HG02759 (cell line): ENCODE results near the gene SECISBP2.

Experiments used
- ATAC-seq: cut with Tn5 transposase; IDR thresholded peaks from one replicate; pipeline ENCODE4 v1.9.1; 2021; ENCODE audit warnings: mild to moderate bottlenecking, moderate library complexity; ENCODE audit not compliant: unreplicated experiment

Gene SECISBP2

DNA sequence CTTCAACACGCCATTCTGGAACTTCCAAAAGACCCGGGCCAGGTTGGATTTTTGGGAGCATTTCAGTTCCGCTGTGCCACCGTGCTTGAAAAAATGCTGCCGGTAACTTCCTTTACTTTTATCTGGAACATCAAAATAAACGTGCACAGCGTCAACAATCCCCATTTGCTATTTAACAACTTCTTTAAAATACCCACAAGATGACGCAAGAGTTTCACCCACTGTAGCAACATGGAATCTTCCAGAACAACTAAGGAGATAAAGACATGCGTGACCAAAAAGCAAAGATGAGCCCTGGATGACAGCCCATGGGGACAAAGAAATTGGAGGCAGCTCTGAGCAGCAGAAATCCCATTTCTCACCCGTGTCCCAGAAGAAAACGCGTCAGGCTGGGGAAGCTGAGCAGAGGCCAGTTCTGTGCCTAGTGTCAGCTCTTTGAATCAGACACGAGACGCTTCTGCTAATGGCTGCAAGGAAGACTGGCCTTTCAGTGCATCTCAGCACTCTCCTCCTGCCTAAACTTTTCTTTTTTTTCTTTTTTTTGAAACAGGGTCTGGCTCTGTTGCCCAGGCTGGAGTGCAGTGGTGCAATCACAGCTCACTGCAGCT lies 61.3 kb downstream of the SECISBP2 start:
- no peak for ATAC-seq

DNA sequence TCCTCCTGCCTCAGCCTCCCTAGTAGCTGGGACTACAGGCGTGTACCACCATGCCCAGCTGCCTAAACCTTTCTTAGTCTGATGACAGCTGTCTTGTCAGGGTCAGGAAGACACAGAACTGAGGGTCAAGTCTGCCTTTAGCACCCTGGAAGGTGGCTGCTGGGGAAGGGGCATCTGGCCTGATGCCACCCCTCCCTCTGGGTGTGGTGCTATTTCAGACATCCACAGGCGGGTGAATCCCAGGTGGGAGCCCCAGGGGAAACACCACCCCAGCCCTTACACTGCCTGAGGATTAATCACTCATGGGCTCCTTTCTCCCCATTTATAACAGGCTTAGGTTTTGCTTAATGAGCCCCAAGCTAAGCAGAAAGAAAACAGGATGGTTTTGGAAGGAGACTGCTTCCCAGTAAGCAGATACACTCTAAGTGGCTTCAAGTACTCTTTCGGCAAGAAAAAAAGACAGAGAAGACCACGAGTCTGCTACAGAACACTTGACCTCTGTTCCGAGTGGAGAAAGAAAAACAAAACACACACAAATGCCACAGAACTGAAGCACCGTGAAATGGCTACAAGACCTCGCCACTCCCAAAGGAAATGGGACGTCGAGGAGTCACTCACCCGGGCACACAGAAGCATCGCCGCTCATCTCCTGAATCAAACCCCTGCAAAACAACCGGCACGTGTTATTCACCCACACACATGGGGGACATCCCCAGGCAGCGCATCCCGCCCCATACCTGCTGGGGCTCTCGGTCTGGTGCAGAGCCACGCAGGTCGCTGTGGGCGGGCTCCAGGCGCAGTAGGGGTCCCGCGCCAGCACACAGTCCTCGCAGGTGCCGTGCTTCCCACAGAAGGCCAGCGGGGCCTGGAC lies 62.4 kb downstream of the SECISBP2 start:
- ATAC-seq, result no peak

DNA sequence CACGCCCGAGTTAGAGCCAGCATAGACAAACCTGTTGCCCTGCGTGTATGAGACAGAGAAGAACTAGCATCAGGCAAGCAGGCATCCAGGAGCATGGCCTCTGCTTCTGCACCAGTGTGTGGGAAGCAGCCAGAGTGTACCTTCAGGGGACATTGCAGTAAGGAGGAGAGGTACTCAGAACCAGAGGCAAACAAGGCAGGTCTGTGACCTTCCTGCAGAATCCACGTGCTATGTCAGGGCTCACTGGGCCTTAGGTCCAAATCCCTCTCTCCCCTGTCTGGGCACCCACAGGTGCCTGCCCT lies 63.0 kb downstream of the SECISBP2 start:
- no peak for ATAC-seq

DNA sequence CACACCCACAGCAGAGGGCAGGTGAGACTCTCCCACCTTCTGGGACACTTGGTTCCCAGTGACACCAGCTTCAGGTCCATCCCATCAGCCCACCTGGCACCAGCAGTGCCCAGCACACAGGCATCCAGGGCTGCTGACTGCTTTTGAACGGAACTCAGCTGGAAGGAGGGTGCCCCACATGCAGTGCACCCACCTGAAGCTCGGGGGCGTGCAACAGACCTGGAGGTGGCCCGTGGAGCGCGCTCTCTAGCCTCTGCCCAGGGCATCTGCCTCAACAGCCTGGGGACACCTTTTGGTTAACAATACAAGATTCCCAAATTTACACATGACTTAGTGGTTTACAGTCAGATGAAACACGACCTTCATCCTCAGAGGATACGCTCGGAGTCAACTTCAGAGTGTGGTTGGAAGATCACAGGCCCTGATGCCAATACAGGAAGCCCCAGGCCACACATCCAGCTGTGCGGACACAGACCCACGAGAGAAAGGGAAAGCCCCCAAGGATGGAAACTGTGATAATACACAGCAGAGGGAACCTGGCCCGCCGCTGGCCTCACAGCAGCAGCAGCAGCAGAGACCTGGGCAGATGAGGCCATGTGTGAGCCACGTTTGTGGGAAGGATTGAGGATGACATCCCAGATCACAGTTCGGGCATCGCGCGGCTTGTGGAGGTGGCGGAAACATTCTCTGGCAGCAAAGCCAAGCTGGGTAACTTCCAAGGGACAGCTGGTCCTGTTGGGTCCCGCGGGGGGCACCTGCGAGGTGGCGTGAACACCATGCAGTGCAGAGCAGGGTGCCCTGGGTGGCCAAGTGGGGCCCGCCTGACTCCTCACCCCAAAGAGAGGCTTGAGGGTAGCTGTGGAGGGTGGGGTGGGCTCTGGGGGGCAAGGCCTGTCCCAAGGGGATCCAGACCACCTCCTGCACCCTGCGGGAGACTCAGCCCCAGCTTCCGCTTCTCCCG lies 64.0 kb downstream of the SECISBP2 start:
- no peak for ATAC-seq

DNA sequence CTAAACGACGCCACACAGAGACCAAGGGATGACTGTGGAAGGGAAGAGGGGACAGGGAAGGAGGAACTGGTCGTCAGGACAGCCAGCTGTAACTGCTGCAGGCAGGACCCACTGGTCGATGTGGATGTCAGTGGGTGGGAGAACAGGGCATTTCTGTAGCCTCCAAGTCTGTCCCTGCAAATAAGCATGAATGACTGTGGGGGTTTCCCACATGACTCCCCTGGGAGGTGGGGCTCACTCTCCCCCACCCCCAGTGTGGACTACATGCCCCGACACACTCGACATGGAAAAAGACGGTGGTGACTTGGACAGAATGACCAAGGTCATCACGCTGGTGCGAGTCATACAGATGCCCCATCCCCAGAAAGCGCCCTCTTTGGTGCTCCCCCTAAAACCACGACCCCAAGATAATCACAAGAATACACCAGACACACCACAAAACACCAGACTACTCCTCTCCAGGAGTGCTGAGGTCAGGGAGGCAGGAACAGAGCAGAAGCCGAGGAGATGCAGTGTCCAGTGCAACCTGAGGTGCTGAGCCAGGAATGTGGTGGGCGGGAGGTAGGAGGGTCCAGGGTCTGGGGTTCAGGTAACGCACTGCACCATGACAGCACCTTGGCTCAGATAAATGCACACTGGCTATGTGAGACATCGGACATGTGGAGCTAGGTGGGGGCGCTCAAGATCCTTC lies 64.9 kb downstream of the SECISBP2 start:
- ATAC-seq, result no peak

DNA sequence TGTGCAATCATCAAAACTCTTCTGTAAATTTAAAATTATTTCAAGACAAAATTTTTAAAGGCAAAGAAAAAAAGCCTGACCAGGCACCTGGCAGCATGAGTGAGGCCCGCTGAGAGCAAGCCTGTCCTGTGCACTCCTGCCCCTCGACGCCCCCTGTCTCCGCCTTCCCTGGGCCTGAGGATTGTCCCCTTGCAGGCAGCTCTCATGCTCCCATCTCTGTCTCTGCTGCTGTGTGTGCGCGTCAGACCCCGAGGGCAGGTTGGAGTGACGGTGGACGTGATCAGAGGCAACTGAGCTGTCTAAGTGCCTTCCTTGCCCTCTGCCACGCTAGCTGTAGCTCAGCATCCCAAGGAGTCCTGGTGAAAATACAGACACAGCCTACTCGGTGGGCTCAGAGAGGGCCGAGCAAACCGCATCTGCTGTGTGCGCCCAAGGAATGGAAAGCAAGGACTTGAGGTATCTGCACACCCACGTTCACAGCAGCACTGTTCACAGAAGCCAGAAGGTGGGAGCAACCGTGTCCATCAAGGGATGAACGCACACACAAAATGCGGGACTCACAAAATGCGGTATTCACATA lies 65.5 kb downstream of the SECISBP2 start:
- ATAC-seq, result no peak

DNA sequence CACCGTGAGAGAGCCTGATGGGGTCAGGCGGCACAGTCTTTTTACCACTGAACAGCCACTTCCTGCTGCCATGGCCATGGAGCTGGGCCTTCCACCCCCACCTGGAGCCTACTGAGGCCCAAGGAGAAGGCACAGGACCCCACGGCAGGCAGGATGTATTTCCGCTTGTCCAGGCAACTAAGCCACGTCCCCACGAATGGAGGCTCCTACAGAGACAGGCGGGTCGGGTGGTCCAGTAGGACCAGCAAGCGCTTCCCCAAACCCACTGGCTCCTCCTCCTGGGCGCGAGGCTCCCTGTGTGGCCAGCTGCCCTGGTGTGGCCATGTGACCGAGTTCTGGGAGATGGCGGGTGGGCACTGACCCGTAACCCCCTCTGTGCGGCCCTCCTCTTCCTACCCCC lies 66.5 kb downstream of the SECISBP2 start:
- ATAC-seq, result no peak

DNA sequence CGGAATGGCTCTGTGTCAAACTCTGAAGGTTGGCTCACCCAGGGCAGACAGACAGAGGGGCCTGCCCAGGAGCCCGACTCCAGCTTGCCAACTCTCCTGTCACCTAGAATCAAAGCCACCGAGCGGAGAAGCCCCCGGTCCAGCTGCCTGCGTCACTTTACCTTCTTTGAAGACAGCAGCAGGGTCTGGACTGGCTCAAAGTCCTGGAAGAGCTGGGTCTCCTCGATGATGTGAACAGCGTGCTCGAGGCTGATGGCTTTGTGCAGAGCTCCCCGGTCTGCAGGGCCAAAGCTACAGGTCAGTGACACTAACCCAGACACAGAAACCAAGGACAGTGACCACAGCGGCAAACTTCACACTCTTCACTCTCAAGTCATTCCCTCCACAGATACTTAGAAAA lies 67.9 kb downstream of the SECISBP2 start:
- no peak for ATAC-seq

DNA sequence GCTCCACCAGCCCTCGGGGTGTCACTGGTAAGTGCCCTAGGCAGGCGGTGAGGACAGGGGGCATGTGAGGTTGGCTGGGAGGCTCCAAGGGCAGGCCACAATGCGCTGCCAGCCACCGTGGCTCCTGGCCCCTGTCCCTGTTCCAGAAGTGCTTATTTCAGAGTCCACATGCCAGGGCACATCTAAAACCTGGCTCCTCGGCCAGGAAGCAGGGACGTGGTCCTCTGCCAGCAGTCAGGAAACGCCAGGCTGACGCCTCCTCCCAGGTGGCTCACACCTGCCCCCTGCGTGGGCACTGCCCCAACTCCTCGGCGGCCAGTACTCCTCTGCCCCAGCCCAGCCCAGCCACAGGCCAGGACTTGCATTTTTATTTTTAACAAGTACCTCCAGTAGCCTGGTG lies 68.5 kb downstream of the SECISBP2 start:
- ATAC-seq, result no peak

DNA sequence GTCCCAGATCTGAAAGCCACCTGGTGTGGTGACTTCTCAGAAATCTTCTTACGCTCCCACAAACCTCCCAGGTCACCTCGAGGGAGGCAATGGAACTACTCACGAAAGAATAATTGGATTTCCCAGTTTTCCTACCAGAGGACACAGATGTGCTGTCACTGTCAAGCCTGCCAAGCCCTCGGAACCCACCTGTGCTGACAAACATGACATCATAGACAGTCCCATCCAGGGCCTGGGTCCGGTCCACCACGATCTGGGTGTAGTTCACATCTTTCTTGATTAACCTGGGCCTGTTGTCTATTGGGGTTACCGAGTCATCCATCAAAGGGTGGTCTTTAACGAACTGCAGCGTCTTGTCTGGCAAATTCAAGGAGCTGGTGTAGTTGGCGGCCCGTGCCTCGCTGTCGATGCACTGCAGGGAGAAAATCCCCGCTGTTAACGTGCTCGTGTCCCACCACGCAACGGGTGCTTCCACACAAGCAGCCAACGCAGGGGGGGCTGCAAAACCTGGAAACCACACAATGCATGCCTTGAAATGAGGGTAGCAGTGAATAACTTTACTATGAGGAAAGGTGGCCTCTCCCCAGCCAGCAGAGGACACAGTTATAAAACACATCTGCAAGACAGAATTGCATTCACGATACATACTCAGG lies 69.0 kb downstream of the SECISBP2 start:
- no peak for ATAC-seq

DNA sequence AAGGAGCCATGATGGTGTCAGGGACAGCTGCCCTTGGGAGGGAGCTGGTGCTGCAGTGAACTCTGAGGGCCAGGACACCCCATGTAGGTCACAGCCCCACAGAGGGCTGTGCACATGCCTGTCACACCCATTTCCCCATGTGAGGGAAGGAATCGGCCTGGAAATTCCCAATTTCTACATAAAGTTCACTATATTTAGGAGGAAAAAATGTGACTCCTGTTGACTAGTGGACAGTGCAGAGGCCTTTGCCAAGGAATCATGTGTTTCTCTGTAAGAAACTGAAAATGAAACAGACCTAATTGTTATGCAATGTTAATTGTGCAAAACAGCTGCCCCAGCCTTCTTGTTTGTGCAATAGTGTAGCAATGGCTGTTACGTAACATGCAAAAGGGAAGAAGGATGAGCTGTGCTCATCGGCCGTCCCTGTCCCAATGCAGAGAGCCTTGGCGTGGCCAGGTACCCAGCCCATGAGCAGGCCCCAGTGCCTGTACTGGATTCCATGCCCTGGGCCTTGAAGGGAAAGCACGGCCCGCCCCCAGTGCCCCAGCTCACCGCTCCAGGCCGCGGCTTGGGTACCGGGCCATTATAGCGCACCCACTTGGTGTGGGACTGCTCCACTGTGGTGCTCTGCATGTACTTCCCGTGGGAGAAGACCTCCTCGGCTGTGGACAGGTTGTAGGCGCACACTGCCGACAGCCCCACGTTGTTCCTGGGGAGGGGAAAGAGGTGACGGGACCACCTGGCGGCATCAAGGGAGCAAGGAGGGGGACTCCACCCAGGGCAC lies 70.0 kb downstream of the SECISBP2 start:
- ATAC-seq, result no peak

DNA sequence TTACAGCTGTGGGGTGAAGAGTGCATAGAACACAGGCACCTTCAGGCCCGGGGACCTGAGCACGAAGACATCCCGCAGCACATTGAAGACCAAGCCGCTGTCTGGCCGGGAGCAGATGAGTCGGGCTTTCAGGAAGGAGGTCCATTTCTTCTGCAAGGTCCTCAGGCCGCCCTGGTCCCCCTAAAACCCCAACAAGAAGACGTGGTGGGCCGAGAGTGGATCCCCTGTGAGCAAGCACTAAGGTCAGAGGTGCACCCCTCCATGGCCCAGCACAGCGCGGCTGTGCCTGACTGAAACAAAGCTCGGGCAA lies 70.5 kb downstream of the SECISBP2 start:
- ATAC-seq, result no peak

DNA sequence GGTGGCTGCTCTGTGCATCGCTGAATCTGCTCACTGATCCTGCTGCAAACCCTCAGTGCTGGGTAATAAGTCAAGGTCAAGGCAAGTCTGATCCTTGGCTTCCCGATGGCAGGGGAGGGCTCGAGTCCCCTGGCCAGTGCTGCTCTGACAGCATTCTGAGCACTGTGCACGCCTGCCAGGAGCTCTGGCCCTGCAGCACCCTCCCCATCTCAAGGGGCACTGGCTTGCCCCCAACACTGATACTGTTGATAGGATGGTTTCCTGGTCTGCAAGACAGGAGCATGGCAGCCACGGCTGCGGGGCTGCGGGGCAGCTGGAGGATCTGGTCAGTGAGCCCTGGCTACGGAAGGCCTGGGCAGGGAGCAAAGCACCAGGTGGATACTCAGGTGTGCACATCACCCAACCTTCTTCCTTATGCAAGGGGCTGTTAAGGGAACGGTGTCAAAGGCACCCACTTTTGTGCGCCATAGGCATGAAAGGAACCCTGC lies 71.8 kb downstream of the SECISBP2 start:
- ATAC-seq, result no peak

DNA sequence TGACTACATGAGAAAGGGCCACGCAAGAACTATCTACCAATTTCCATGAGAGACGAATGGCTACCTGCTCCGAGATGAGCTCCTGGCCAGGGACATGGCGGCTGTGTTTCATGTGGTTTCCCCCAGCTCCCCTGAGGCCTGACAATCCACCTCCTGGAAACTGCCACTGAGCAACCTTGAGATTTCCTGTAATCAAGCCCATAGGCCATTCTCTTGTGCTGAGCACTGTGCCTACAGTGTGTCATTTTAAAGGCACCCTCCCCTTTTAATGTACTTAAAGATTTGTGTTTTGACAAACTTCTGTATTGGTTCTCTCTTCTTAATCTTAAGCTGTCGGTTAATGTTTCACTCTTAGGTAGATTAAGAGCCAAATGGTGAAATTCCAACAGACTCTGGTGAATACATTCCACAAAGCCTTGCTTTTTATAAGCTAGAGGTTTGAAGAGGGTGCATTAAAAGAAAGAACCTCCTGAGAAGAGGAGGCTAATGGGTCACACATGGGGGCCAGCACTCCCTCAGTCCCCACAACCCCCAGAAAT lies 72.3 kb downstream of the SECISBP2 start:
- no peak for ATAC-seq

DNA sequence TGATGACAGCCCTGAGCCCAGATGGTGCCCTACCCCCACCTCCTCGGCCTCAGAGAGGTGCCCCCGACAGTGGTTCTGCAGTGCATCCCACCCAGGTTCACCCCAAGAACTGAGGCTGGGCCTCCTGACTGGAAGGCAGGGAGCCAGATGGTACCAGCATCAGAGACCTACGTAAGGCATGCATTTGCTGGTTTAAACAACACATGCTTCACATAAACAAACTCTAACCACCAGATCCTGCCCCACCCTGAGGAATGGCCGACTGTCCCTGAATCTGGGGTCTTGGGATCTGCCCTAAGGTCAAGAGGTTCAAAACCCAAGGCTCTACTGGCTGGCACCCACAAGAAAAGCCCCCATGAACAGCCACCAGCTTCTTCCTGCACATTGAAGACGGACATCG lies 73.3 kb downstream of the SECISBP2 start:
- ATAC-seq, result no peak

DNA sequence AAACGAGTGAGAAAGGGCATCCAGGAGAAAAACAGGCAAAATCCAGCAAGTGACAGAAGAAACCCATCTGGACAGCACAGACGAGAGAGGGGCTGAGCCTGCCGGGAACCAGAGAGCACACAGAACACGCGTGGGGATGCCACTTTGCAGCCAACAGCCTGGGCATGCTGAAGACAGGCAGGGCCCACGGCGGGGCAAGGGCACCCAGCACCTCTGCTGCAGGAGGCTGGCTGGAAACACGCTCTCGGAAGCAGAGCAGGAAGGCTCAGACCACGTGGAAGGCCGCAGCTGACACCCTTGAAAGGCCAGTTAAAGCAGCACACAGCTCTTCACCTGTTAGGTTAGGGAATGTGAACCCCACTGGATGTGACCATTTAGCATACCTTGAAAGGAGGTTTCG lies 76.1 kb downstream of the SECISBP2 start:
- ATAC-seq, result no peak

DNA sequence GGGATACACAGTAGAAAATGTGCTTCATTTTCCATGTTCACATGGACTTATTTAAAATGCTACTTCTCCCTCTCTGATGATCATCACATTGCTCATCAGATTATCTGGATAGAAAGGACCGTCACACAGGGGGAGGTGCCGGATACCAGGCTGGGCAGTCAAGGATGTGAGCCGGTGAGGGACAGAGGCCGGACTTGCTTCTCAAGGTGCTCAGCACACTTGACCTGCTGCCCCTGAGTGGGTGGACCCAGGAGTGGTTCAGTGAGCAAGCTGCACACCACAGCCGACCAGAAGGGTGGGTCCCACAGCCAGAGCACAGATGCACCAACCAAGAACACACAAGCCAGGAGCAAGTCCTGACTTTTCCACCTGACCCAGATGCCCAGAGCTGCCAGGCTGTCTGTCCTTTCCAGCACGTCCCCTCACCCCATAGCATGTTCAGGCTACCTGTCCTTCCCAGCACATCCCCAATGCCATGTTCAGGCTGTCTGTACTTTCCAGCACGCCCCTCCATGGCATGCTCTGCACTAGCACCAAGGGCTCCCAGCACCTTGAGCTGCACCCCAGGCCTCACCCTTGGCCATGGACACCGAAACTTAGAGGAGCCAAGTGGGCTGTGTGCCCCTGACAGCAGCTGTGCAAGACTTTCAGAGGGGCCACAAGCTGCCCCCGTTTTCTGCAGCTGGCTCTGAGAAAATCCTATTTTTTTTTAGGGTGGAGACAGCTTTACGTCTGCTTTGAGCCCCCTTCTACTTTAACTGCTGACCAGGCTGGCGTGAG lies 77.8 kb downstream of the SECISBP2 start:
- ATAC-seq, result no peak

DNA sequence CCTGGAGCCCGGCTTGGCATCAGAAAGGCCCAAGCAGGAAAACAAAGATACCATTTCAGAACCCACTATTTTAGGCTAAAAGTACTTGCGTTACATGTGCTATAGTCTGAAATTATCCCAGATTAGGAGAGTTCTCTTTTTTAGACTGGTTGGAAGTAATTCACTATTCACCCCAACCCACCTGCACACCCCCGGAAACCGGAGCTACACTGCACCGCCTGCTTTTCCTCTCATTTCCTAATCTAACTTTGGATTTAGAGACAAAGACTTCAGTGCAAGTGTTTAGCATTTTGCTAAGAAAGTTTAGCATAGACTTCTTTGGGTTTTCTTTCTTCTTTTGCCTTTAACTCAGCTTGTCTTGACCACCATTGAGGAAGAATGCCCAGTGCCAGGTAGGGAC lies 79.2 kb downstream of the SECISBP2 start:
- no peak for ATAC-seq
